B cell (primary cell): Measurements from ENCODE around the gene RAD51B. TPM values are rescaled to one million over a fixed set of nuclear protein-coding genes. Genes with fewer than 3 reads are reported as not detected.

Source experiments
- ATAC-seq: fragments of 200-7000 bp; cut with Tn5 transposase; one replicate; pipeline ENCODE4 v1.10.0; 2021; ENCODE audit warnings: low read depth, mild to moderate bottlenecking, moderate number of reproducible peaks, moderate library complexity
- CTCF ChIA-PET: fragments of 350-600 bp; sonication (Branson Sonifier 250); formaldehyde crosslinking; loops from one replicate; lab custom pipeline; 2021; ENCODE audit warnings: antibody characterized with exemption, inconsistent platforms; lab: Charles Lee
- POLR2A ChIA-PET: fragments of 350-600 bp; sonication (Branson Sonifier 250); formaldehyde crosslinking; loops from one replicate; lab custom pipeline; 2021; ENCODE audit warnings: antibody characterized with exemption; lab: Charles Lee
- DNase-seq: peaks from one replicate; pipeline ENCODE4 v3.0.0; 2013
- H2AFZ ChIP-seq: 2 replicates; pipeline ENCODE4 v1.6.1; 2012; ENCODE audit warnings: mild to moderate bottlenecking, low read depth, low read length; ENCODE audit not compliant: insufficient read depth, poor library complexity, severe bottlenecking
- H3K27ac ChIP-seq, 2 donors: 1 replicate in 1 of 2; 2 replicates in 1 of 2; pipeline ENCODE4 v1.5.1; 2012 to 2013; ENCODE audit warnings: low read length in 2 of 2, mild to moderate bottlenecking in 2 of 2, moderate library complexity in 1 of 2
- H3K27me3 ChIP-seq, 4 experiments: fragments of 200-600 bp in 1 of 4; sonication (generic) in 1 of 4; replicated peaks in 1 of 4; 1 replicate in 2 of 4; 2 replicates in 2 of 4; pipeline versions ENCODE4 v1.6.1 to v1.7.0; 2013 to 2016; ENCODE audit warnings: low read length in 3 of 4, mild to moderate bottlenecking in 2 of 4, mixed read lengths in 1 of 4, moderate library complexity in 1 of 4; ENCODE audit not compliant: insufficient read depth in 4 of 4, control insufficient read depth in 3 of 4; ENCODE audit errors: control extremely low read depth in 1 of 4
- H3K36me3 ChIP-seq, 2 experiments: replicated peaks in 1 of 2; 1 replicate in 1 of 2; 2 replicates in 1 of 2; pipeline versions ENCODE4 v1.6.1 to v1.7.1; 2013; ENCODE audit warnings: low read length in 1 of 2; ENCODE audit not compliant: insufficient read depth in 2 of 2, control insufficient read depth in 1 of 2; ENCODE audit errors: control extremely low read depth in 1 of 2, extremely low read depth in 1 of 2
- H3K4me1 ChIP-seq, 2 donors: fragments of 200-600 bp in 1 of 2; sonication (generic) in 1 of 2; 1 replicate in 1 of 2; 2 replicates in 1 of 2; pipeline versions ENCODE4 v1.5.1 to v1.6.1; 2013 to 2017; ENCODE audit warnings: low read length in 2 of 2; ENCODE audit not compliant: control insufficient read depth in 2 of 2, insufficient read depth in 2 of 2
- H3K4me2 ChIP-seq: replicated peaks from 2 replicates; pipeline ENCODE3; 2012; ENCODE audit warnings: mild to moderate bottlenecking, low read depth, low read length; ENCODE audit not compliant: poor library complexity, severe bottlenecking
- H3K4me3 ChIP-seq, 5 experiments: fragments of 200-600 bp in 1 of 5; sonication (generic) in 1 of 5; 1 replicate in 3 of 5; 2 replicates in 2 of 5; pipeline versions ENCODE4 v1.5.1 to v1.7.0; 2011 to 2016; ENCODE audit warnings: low read length in 4 of 5, mild to moderate bottlenecking in 4 of 5, low read depth in 2 of 5, control low read depth in 1 of 5, moderate library complexity in 1 of 5; ENCODE audit not compliant: insufficient read depth in 1 of 5; ENCODE audit errors: control extremely low read depth in 1 of 5, extremely low read depth in 1 of 5
- H3K79me2 ChIP-seq: fragments of 200-600 bp; sonication (generic); one replicate; pipeline ENCODE4 v1.6.0; 2016; ENCODE audit warnings: low read length; ENCODE audit not compliant: control insufficient read depth, insufficient read depth
- H3K9ac ChIP-seq: fragments of 200-600 bp; sonication (generic); 2 replicates; pipeline ENCODE4 v1.6.1; 2017; ENCODE audit warnings: mild to moderate bottlenecking, low read length, moderate library complexity
- H3K9me3 ChIP-seq, 3 donors: one replicate each; pipeline versions ENCODE4 v1.6.1 to v1.7.1; 2013; ENCODE audit warnings: low read length in 2 of 3; ENCODE audit not compliant: control insufficient read depth in 2 of 3, insufficient read depth in 1 of 3; ENCODE audit errors: control extremely low read depth in 1 of 3
- H4K20me1 ChIP-seq: 2 replicates; pipeline ENCODE4 v1.6.0; 2012; ENCODE audit warnings: mild to moderate bottlenecking, low read length; ENCODE audit not compliant: insufficient read depth, control insufficient read depth, poor library complexity, severe bottlenecking
- H3K27ac Mint-ChIP-seq: one replicate; pipeline ENCODE4 v1.8.0; 2021; ENCODE audit warnings: mixed read lengths
- H3K27me3 Mint-ChIP-seq: one replicate; pipeline ENCODE4 v1.8.0; 2021; ENCODE audit warnings: mixed read lengths
- H3K4me1 Mint-ChIP-seq: one replicate; pipeline ENCODE4 v1.8.0; 2021; ENCODE audit warnings: mixed read lengths
- H3K4me3 Mint-ChIP-seq: one replicate; pipeline ENCODE4 v1.8.0; 2021; ENCODE audit warnings: mixed read lengths
- H3K9me3 Mint-ChIP-seq: one replicate; pipeline ENCODE4 v1.8.0; 2022; ENCODE audit warnings: mixed read lengths; ENCODE audit not compliant: insufficient read depth
- EZH2 ChIP-seq: IDR thresholded peaks from 2 replicates; pipeline ENCODE4 v1.6.1; 2012; ENCODE audit warnings: borderline replicate concordance, low read depth, mild to moderate bottlenecking, moderate library complexity, low read length; ENCODE audit not compliant: insufficient read depth, poor library complexity, severe bottlenecking
- WGBS: methylation state at CpG from one replicate; pipeline ENCODE4 v1.1.5; 2013; ENCODE audit warnings: missing lambda C conversion rate; ENCODE audit not compliant: insufficient coverage; 5-methylcytosine and 5-hydroxymethylcytosine counted together
- intact Hi-C: fragments of 100-400 bp; cut with micrococcal nuclease; formaldehyde crosslinking; loops from one replicate; pipeline ENCODE4 v1.10.0; 2022
- polyA plus RNA-seq: library from polyadenylated mRNA; depleted of rRNA; stranded (reverse); fragments of >200 nt; gene quantifications from 2 replicates; pipeline ENCODE4 v1.2.3, GENCODE V29; 2012
- total RNA-seq, 2 donors: library from RNA; stranded (reverse); fragments of 120-200 nt in 1 of 2; gene quantifications; 1 replicate in 1 of 2; 2 replicates in 1 of 2; pipeline versions ENCODE4 v1.2.3 to v1.2.4, GENCODE V29; 2013 to 2022
- TF ChIP-seq, protein P1 (sequence below): fragments of 200-600 bp; IDR thresholded peaks from one replicate; pipeline ENCODE4 v1.8.0; 2022; ENCODE audit warnings: antibody characterized with exemption, mild to moderate bottlenecking

The RAD51B gene
- total and polyA plus RNA-seq, 2 donors (not counting 1 experiment from before 2014, with no cell fraction given), result 6.5 to 60.6 TPM

DNA sequence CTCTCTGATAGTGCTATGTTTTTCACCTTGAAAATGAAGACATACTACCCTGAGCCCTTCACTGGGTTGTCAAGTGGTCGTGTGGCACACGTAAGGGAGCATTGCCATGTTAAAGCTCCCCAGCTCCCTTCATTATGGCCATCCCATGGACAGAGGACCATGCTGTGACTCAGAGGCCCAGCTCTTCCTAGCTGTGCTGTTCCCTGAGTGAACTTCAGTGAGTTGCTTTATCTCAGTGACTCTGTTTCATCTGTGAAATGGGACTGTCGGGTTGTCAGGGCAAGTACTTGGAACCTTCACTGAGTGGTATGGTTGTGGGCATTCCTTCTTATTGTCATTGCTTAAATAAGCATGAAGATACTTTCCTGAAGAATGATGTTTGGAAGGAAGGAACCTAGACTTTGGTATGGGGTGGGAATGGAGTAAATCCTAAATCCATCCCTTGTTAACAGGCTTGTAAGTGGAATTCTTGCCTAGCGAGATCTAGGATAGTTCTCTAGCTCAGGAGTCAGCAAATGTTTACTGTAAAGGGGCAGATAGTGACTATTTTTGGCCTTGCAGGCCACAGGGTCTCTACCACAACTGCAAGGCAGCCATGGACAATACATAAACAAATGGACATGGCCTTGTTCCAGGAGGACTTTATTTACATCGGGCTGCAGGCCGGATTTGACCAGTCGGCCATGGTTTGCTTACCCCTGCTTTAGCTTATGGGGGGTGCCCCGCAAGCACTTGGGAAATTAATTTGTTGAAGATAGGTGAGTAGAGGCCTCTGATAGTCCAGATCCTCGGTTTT lies 689.8 kb downstream of the RAD51B start:
- Histone ChIP-seq H3K4me1 (peaks cover 80 to 89% of the 10 kb centered on the region in 2 donors), H3K9ac (no peak overlapping the region), H3K36me3 (no peaks in the 10 kb centered on the region), H3K4me3 (no peak overlapping the region), H3K9me3 (peaks cover 0 to 8% (median 0%) of the 10 kb centered on the region in 3 donors), H3K79me2 (peaks cover 16% of the 10 kb centered on the region), H4K20me1 (no peaks in the 10 kb centered on the region), H3K4me2 (no peak overlapping the region), H3K27ac (peak overlapping the region in 1 of 2 donors; percentile 88), H3K27me3 (no peaks in the 10 kb centered on the region), H2AFZ (no peak overlapping the region)
- H3K27ac Mint-ChIP-seq, result peak overlapping the region; percentile 89
- peaks cover 86% of the 10 kb centered on the region for H3K4me1 Mint-ChIP-seq
- no peaks in the 10 kb centered on the region for H3K9me3 Mint-ChIP-seq
- 100% methylated on average over 6 of the region's 9 CpGs for WGBS
- H3K4me3 Mint-ChIP-seq, result no peak overlapping the region
- ATAC-seq (no peak), DNase-seq (no peak)
- no peak for TF ChIP-seq EZH2
- TF ChIP-seq, protein P1, sequence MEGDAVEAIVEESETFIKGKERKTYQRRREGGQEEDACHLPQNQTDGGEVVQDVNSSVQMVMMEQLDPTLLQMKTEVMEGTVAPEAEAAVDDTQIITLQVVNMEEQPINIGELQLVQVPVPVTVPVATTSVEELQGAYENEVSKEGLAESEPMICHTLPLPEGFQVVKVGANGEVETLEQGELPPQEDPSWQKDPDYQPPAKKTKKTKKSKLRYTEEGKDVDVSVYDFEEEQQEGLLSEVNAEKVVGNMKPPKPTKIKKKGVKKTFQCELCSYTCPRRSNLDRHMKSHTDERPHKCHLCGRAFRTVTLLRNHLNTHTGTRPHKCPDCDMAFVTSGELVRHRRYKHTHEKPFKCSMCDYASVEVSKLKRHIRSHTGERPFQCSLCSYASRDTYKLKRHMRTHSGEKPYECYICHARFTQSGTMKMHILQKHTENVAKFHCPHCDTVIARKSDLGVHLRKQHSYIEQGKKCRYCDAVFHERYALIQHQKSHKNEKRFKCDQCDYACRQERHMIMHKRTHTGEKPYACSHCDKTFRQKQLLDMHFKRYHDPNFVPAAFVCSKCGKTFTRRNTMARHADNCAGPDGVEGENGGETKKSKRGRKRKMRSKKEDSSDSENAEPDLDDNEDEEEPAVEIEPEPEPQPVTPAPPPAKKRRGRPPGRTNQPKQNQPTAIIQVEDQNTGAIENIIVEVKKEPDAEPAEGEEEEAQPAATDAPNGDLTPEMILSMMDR, result no peak
- no peaks in the 10 kb centered on the region for H3K27me3 Mint-ChIP-seq
- CTCF ChIA-PET, result interaction anchor here (1.2 to 3.3 kb wide), 4 partner anchors 8 to 280 kb away, joined by 3 to 9 read pairs (median 4); no protein-coding TSS in a partner anchor
- intact Hi-C loops, result loop anchor here (5.0 to 10.0 kb wide), 2 partner anchors 175 to 227 kb away; no protein-coding TSS in a partner anchor
- POLR2A ChIA-PET, result no interaction called here
